Naive thymus-derived CD8-positive, alpha-beta T cell (primary cell): ENCODE results near the gene PGK1. TPM values are rescaled to one million over a fixed set of nuclear protein-coding genes. Genes with fewer than 3 reads are reported as not detected.
"Not testable (repeated sequence)": the region's sequence is repeated elsewhere in the genome, so short reads cannot be mapped to it uniquely, and the experiment has no call there.

ENCODE experiments used
- ATAC-seq, 2 donors: fragments of 150-1000 bp; cut with Tn5 transposase in 1 of 2; sonication (Bioruptor Pico), chemical (Tn5 transposase) in 1 of 2; 1 replicate in 1 of 2; 2 replicates in 1 of 2; pipeline ENCODE4 v1.10.0; 2021; ENCODE audit warnings: mild to moderate bottlenecking in 2 of 2, moderate library complexity in 2 of 2
- POLR2A ChIA-PET: fragments of 350-600 bp; sonication (Branson Sonifier 250); formaldehyde crosslinking; loops from one replicate; lab custom pipeline; 2021; ENCODE audit warnings: antibody characterized with exemption; lab: Charles Lee
- DNase-seq, 10 donors: peaks; one replicate each; pipeline versions ENCODE4 v3.0.0 to v3.0.0-alpha.2; 2020 to 2022
- H3K27ac Mint-ChIP-seq, 10 donors: one replicate each; pipeline ENCODE4 v1.8.0; 2020 to 2022; ENCODE audit warnings: mild to moderate bottlenecking in 10 of 10, mixed read lengths in 10 of 10, moderate library complexity in 4 of 10, inconsistent platforms in 1 of 10
- H3K27me3 Mint-ChIP-seq, 5 donors: one replicate each; pipeline ENCODE4 v1.8.0; 2021 to 2022; ENCODE audit warnings: mixed read lengths in 5 of 5
- H3K36me3 Mint-ChIP-seq, 3 donors: one replicate each; pipeline ENCODE4 v1.8.0; 2020 to 2022; ENCODE audit warnings: mixed read lengths in 3 of 3, mild to moderate bottlenecking in 2 of 3, inconsistent platforms in 1 of 3
- H3K4me1 Mint-ChIP-seq, 4 donors: one replicate each; pipeline ENCODE4 v1.8.0; 2021 to 2022; ENCODE audit warnings: mixed read lengths in 4 of 4
- H3K4me3 Mint-ChIP-seq, 10 donors: one replicate each; pipeline ENCODE4 v1.8.0; 2020 to 2022; ENCODE audit warnings: mild to moderate bottlenecking in 10 of 10, mixed read lengths in 10 of 10, moderate library complexity in 6 of 10, inconsistent platforms in 1 of 10
- H3K9me3 Mint-ChIP-seq, 9 donors: one replicate each; pipeline ENCODE4 v1.8.0; 2020 to 2022; ENCODE audit warnings: mixed read lengths in 9 of 9, mild to moderate bottlenecking in 3 of 9, inconsistent platforms in 1 of 9, moderate library complexity in 1 of 9
- polyA plus RNA-seq, 3 donors: library from polyadenylated mRNA; unstranded; fragments of 300-500 nt; fragmentation: Illumina TruSeq; gene quantifications; one replicate each; pipeline ENCODE4 v1.2.3, GENCODE V29; 2021
- total RNA-seq, 8 experiments: library from RNA in 2 of 8; stranded (reverse) in 2 of 8; gene quantifications; one replicate each; pipeline ENCODE4 v1.2.3 and lab custom pipeline; 2021 to 2026

Gene PGK1
- total and polyA plus RNA-seq, 5 experiments from 2014 or later, result 205 to 515 (median 501) TPM

GRCh38 chrX:78140206-78140605 is 36.2 kb downstream of the PGK1 start:
- POLR2A ChIA-PET, result interaction anchor here (1.7 kb wide), 1 partner anchor 36 kb away, joined by 7 read pairs; the partner anchor contains the start of gene PGK1
- Mint-ChIP-seq H3K4me3 (peak overlapping the region; percentile 62 to 96 (median 90)), H3K4me1 (peaks cover 3 to 12% (median 8%) of the 10 kb centered on the region in 4 donors), H3K27ac (peak overlapping the region; percentile 28 to 95 (median 80)), H3K9me3 (peaks cover 0 to 5% (median 0%) of the 10 kb centered on the region in 9 donors), H3K36me3 (no peaks in the 10 kb centered on the region), H3K27me3 (no peaks in the 10 kb centered on the region)
- DNase-seq (no peak), ATAC-seq (no peak)

GRCh38 chrX:78147002-78147540 is 43.0 kb downstream of the PGK1 start:
- H3K4me3 Mint-ChIP-seq, DNase-seq, POLR2A ChIA-PET, H3K27ac Mint-ChIP-seq, H3K4me1 Mint-ChIP-seq, H3K27me3 Mint-ChIP-seq, ATAC-seq: not testable (repeated sequence)
- peaks cover 0 to 23% (median 6%) of the 10 kb centered on the region in 3 donors for H3K36me3 Mint-ChIP-seq
- peaks cover 0 to 51% (median 9%) of the 10 kb centered on the region in 9 donors for H3K9me3 Mint-ChIP-seq

- H3K4me1 Mint-ChIP-seq, result peaks cover 0 to 13% (median 10%) of the 10 kb centered on the region in 4 donors
- ATAC-seq, H3K36me3 Mint-ChIP-seq, POLR2A ChIA-PET, H3K9me3 Mint-ChIP-seq, H3K27me3 Mint-ChIP-seq, H3K27ac Mint-ChIP-seq, H3K4me3 Mint-ChIP-seq: not testable (repeated sequence)
- peak in 5 of 10 donors; percentile 1 to 67 (median 15) for DNase-seq
Measured at GRCh38 chrX:78157373-78157772, 53.3 kb downstream of the PGK1 start.

- Mint-ChIP-seq H3K4me1 (peaks cover 0 to 13% (median 10%) of the 10 kb centered on the region in 4 donors), H3K4me3 (peak overlapping the region in 1 of 10 donors; percentile 64), H3K27ac (peak overlapping the region in 1 of 10 donors; percentile 50)
- H3K9me3 Mint-ChIP-seq, DNase-seq, ATAC-seq, H3K27me3 Mint-ChIP-seq, H3K36me3 Mint-ChIP-seq, POLR2A ChIA-PET: not testable (repeated sequence)
Measured at GRCh38 chrX:78157846-78158245, 53.8 kb downstream of the PGK1 start.

GRCh38 chrX:78160711-78161110 is 56.7 kb downstream of the PGK1 start:
- ATAC-seq, H3K9me3 Mint-ChIP-seq, H3K4me3 Mint-ChIP-seq, H3K27me3 Mint-ChIP-seq, POLR2A ChIA-PET, DNase-seq, H3K36me3 Mint-ChIP-seq, H3K27ac Mint-ChIP-seq: not testable (repeated sequence)
- H3K4me1 Mint-ChIP-seq, result peaks cover 0 to 13% (median 10%) of the 10 kb centered on the region in 4 donors

GRCh38 chrX:78163175-78163574 is 59.1 kb downstream of the PGK1 start:
- not testable (repeated sequence) for DNase-seq, H3K9me3 Mint-ChIP-seq, H3K27me3 Mint-ChIP-seq, H3K27ac Mint-ChIP-seq, H3K36me3 Mint-ChIP-seq, H3K4me1 Mint-ChIP-seq, H3K4me3 Mint-ChIP-seq, ATAC-seq
- POLR2A ChIA-PET, result interaction anchor here (0.6 kb wide), 1 partner anchor 19 kb away, joined by 3 read pairs; no protein-coding TSS in a partner anchor

GRCh38 chrX:78165425-78165824 is 61.4 kb downstream of the PGK1 start:
- ATAC-seq, result no peak
- H3K27ac Mint-ChIP-seq, result peak overlapping the region in 1 of 10 donors; percentile 19
- peaks cover 0 to 11% (median 6%) of the 10 kb centered on the region in 4 donors for H3K4me1 Mint-ChIP-seq
- no peaks in the 10 kb centered on the region for H3K27me3 Mint-ChIP-seq
- no peak for DNase-seq
- H3K4me3 Mint-ChIP-seq, result no peak overlapping the region
- peaks cover 0 to 6% (median 0%) of the 10 kb centered on the region in 3 donors for H3K36me3 Mint-ChIP-seq
- POLR2A ChIA-PET, result no interaction called here
- peaks cover 0 to 9% (median 0%) of the 10 kb centered on the region in 9 donors for H3K9me3 Mint-ChIP-seq

- POLR2A ChIA-PET, result no interaction called here
- H3K4me3 Mint-ChIP-seq, result no peak overlapping the region
- H3K36me3 Mint-ChIP-seq, result no peaks in the 10 kb centered on the region
- H3K27me3 Mint-ChIP-seq, result no peaks in the 10 kb centered on the region
- DNase-seq, result no peak
- peak overlapping the region in 4 of 10 donors; percentile 15 to 68 (median 41) for H3K27ac Mint-ChIP-seq
- no peaks in the 10 kb centered on the region for H3K9me3 Mint-ChIP-seq
- peaks cover 0 to 8% (median under 1%) of the 10 kb centered on the region in 4 donors for H3K4me1 Mint-ChIP-seq
- no peak for ATAC-seq
Measured at GRCh38 chrX:78168065-78168464, 64.0 kb downstream of the PGK1 start.

Other genes starting within 250 kb of the PGK1 start
- gene MAGT1, start 208.8 kb upstream of the PGK1 start, total RNA-seq, result 10 to 100 TPM; 25.9 to 35.0 TPM
- gene MAGT1, start 208.8 kb upstream of the PGK1 start, polyA plus RNA-seq, result 10 to 100 TPM; 35.2 to 45.9 (median 42.2) TPM
- gene COX7B, start 204.8 kb upstream of the PGK1 start, total RNA-seq, result 100 to 1,000 TPM; 119 to 121 TPM
- gene COX7B, start 204.8 kb upstream of the PGK1 start, polyA plus RNA-seq, result 100 to 1,000 TPM; 370 to 445 (median 402) TPM
- 10 to 100 TPM; 13.2 to 13.8 TPM for gene ATP7A, start 193.6 kb upstream of the PGK1 start, total RNA-seq
- gene ATP7A, start 193.6 kb upstream of the PGK1 start, polyA plus RNA-seq, result 1 to 10 TPM; 5.1 to 7.0 (median 5.8) TPM
- not detected for gene PGAM4, start 134.6 kb upstream of the PGK1 start, total RNA-seq
- not detected for gene PGAM4, start 134.6 kb upstream of the PGK1 start, polyA plus RNA-seq
- gene TAF9B, start 35.4 kb downstream of the PGK1 start, total RNA-seq, result 10 to 100 TPM; 14.7 to 16.5 TPM
- gene TAF9B, start 35.4 kb downstream of the PGK1 start, polyA plus RNA-seq, result 10 to 100 TPM; 17.0 to 21.4 (median 19.1) TPM
- 1 to 10 TPM in 1 of 2 experiments, under 1 TPM in 1; 0.80 to 1.1 TPM for gene CYSLTR1, start 223.4 kb downstream of the PGK1 start, total RNA-seq
- gene CYSLTR1, start 223.4 kb downstream of the PGK1 start, polyA plus RNA-seq, result under 1 TPM; 0.50 to 0.85 (median 0.73) TPM